T-cell (primary cell): ENCODE measurements around the gene CEBPB. TPM values are rescaled to one million over a fixed set of nuclear protein-coding genes. Genes with fewer than 3 reads are reported as not detected.

Experiments used
- ATAC-seq, 4 experiments: fragments of 200-7000 bp in 3 of 4; fragments of 150-1000 bp in 1 of 4; cut with Tn5 transposase; replicated peaks in 1 of 4; 1 replicate in 3 of 4; 2 replicates in 1 of 4; pipeline ENCODE4 v1.10.0; 2021; ENCODE audit warnings: moderate library complexity in 3 of 4, mild to moderate bottlenecking in 2 of 4, moderate number of reproducible peaks in 1 of 4
- CTCF ChIA-PET, 2 donors: fragments of 300-600 bp; sonication (Branson Sonifier 250); formaldehyde crosslinking; loops; one replicate each; lab custom pipeline; 2022; ENCODE audit warnings: antibody characterized with exemption in 2 of 2; lab: Charles Lee
- POLR2A ChIA-PET, 2 donors: fragments of 300-600 bp; sonication (Branson Sonifier 250); formaldehyde crosslinking; loops; one replicate each; lab custom pipeline; 2022; ENCODE audit warnings: antibody characterized with exemption in 2 of 2; lab: Charles Lee
- DNase-seq, 35 experiments: peaks; one replicate each; pipeline versions ENCODE4 v3.0.0 to v3.0.0-alpha.2; 2013 to 2023
- H3K27ac ChIP-seq: one replicate; pipeline ENCODE4 v1.5.1; 2013; ENCODE audit warnings: low read length
- H3K27me3 ChIP-seq, 2 experiments: replicated peaks in 1 of 2; 1 replicate in 1 of 2; 2 replicates in 1 of 2; pipeline versions ENCODE4 v1.6.1 to v1.7.0; 2013; ENCODE audit warnings: low read length in 1 of 2, mixed read lengths in 1 of 2; ENCODE audit not compliant: control insufficient read depth in 2 of 2, insufficient read depth in 2 of 2; ENCODE audit errors: extremely low read depth in 1 of 2
- H3K36me3 ChIP-seq, 2 donors: 1 replicate in 1 of 2; 2 replicates in 1 of 2; pipeline versions ENCODE4 v1.6.1 to v1.7.0; 2013; ENCODE audit warnings: low read length in 1 of 2; ENCODE audit not compliant: control insufficient read depth in 2 of 2, insufficient read depth in 1 of 2; ENCODE audit errors: extremely low read depth in 1 of 2
- H3K4me1 ChIP-seq, 2 experiments: 1 replicate in 1 of 2; 2 replicates in 1 of 2; pipeline versions ENCODE4 v1.6.1 to v1.7.0; 2013; ENCODE audit warnings: low read length in 2 of 2, mixed read lengths in 1 of 2; ENCODE audit not compliant: insufficient read depth in 2 of 2, control insufficient read depth in 1 of 2; ENCODE audit errors: extremely low read depth in 1 of 2
- H3K4me3 ChIP-seq, 2 donors: 1 replicate in 1 of 2; 2 replicates in 1 of 2; pipeline versions ENCODE4 v1.5.1 to v1.7.0; 2013; ENCODE audit warnings: mild to moderate bottlenecking in 2 of 2, low read length in 1 of 2, moderate library complexity in 1 of 2; ENCODE audit not compliant: control insufficient read depth in 1 of 2; ENCODE audit errors: extremely low read depth in 1 of 2
- H3K9me3 ChIP-seq: 2 replicates; pipeline ENCODE4 v1.7.0; 2013
- H3K27ac Mint-ChIP-seq, 2 donors: one replicate each; pipeline ENCODE4 v1.8.0; 2020 to 2021; ENCODE audit warnings: mild to moderate bottlenecking in 2 of 2, mixed read lengths in 2 of 2
- H3K27me3 Mint-ChIP-seq, 2 donors: one replicate each; pipeline ENCODE4 v1.8.0; 2021 to 2022; ENCODE audit warnings: mixed read lengths in 2 of 2
- H3K36me3 Mint-ChIP-seq: one replicate; pipeline ENCODE4 v1.8.0; 2021; ENCODE audit warnings: mixed read lengths
- H3K4me1 Mint-ChIP-seq, 3 donors: one replicate each; pipeline ENCODE4 v1.8.0; 2020 to 2022; ENCODE audit warnings: mixed read lengths in 3 of 3, mild to moderate bottlenecking in 1 of 3
- H3K4me3 Mint-ChIP-seq, 3 donors: one replicate each; pipeline ENCODE4 v1.8.0; 2020 to 2022; ENCODE audit warnings: mild to moderate bottlenecking in 3 of 3, mixed read lengths in 3 of 3, moderate library complexity in 3 of 3
- H3K9me3 Mint-ChIP-seq, 3 donors: one replicate each; pipeline ENCODE4 v1.8.0; 2020 to 2022; ENCODE audit warnings: mixed read lengths in 3 of 3
- WGBS: methylation state at CpG from one replicate; pipeline ENCODE4 v1.1.5; 2013; ENCODE audit warnings: missing lambda C conversion rate; ENCODE audit not compliant: insufficient coverage; 5-methylcytosine and 5-hydroxymethylcytosine counted together
- total RNA-seq, 35 experiments: library from RNA in 6 of 35; stranded (reverse) in 6 of 35; fragments of 120-200 nt in 1 of 35; gene quantifications; one replicate each; pipeline versions ENCODE4 v1.2.1 to v1.2.4 and lab custom pipeline; 2013 to 2026

The CEBPB gene
- total RNA-seq, 5 donors from 2014 or later (not counting 1 experiment from before 2014, with no cell fraction given), result 25.8 to 53.8 (median 48.0) TPM

DNA sequence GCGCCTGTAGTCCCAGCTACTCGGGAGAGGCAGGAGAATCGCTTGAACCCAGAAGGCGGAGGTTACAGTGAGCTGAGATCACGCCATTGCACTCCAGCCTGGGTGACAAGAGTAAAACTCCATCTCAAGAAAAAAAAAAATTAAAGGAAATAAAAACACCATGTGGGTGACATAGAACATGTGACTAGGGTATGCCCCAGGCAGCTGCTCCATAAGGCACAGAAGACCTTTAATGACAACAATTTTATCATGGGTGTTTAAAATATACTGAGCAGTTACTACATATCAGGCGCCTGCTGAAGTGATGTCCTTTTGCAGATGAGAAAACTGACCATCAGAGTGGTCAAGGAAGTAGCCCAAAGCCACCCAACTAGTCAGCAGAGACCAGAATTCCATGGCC, 45.1 kb upstream of the CEBPB start:
- Mint-ChIP-seq H3K27ac (peak overlapping the region; percentile 97 to 98), H3K27me3 (no peaks in the 10 kb centered on the region), H3K4me1 (peaks cover 47 to 62% (median 53%) of the 10 kb centered on the region in 3 donors), H3K36me3 (peaks cover 24% of the 10 kb centered on the region), H3K9me3 (no peaks in the 10 kb centered on the region), H3K4me3 (peak overlapping the region in 2 of 3 donors; percentile 4 to 83)
- 100% methylated on average over 1 of the region's 6 CpGs for WGBS
- ChIA-PET CTCF (interaction anchor here in 1 of 2 donors (1.3 kb wide), 1 partner anchor 24 kb away, joined by 3 read pairs; no protein-coding TSS in a partner anchor), POLR2A (interaction anchor here in 1 of 2 donors (0.7 kb wide), 1 partner anchor 23 kb away, joined by 3 read pairs; no protein-coding TSS in a partner anchor)
- H3K27ac ChIP-seq, result no peak overlapping the region
- H3K4me3 ChIP-seq, result no peak overlapping the region
- no peaks in the 10 kb centered on the region for H3K9me3 ChIP-seq
- peaks cover 11 to 44% of the 10 kb centered on the region in 2 donors for H3K36me3 ChIP-seq
- DNase-seq, result no peak
- no peak for ATAC-seq
- H3K4me1 ChIP-seq, result peaks cover 19 to 48% of the 10 kb centered on the region in 2 experiments
- H3K27me3 ChIP-seq, result no peaks in the 10 kb centered on the region

DNA sequence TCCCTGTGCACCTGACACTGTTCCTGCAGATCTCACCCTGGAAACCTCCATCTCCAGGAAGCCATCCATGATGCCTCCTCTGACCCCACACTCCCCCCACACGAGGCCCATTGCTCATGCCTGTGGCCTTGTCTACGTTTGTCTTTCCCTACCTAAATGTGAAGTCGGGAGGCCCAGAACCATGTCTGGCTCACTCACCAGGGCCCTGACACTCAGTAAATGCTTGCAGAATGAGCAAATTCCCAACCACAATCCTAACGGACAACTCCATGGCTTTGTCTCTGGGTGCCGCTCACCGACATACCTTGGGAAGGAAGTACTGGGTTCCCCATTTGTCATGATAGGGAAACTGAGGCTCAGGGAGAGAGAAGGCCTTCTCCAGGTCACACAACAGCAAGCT, 44.4 kb upstream of the CEBPB start:
- H3K27ac ChIP-seq, result peak overlapping the region; percentile 94
- no peaks in the 10 kb centered on the region for H3K9me3 ChIP-seq
- no peaks in the 10 kb centered on the region for H3K9me3 Mint-ChIP-seq
- peak overlapping the region; percentile 38 to 52 for H3K4me3 ChIP-seq
- H3K27me3 ChIP-seq, result no peaks in the 10 kb centered on the region
- peaks cover 50 to 67% (median 58%) of the 10 kb centered on the region in 3 donors for H3K4me1 Mint-ChIP-seq
- DNase-seq, result no peak
- H3K27me3 Mint-ChIP-seq, result no peaks in the 10 kb centered on the region
- 93% methylated on average over 5 of the region's 6 CpGs for WGBS
- H3K4me3 Mint-ChIP-seq, result peak overlapping the region; percentile 70 to 83 (median 77)
- peak overlapping the region; percentile 97 to 98 for H3K27ac Mint-ChIP-seq
- peaks cover 11 to 38% of the 10 kb centered on the region in 2 donors for H3K36me3 ChIP-seq
- peaks cover 22% of the 10 kb centered on the region for H3K36me3 Mint-ChIP-seq
- ChIA-PET POLR2A (no interaction called here), CTCF (no interaction called here)
- ATAC-seq, result no peak
- H3K4me1 ChIP-seq, result peaks cover 19 to 54% of the 10 kb centered on the region in 2 experiments

DNA sequence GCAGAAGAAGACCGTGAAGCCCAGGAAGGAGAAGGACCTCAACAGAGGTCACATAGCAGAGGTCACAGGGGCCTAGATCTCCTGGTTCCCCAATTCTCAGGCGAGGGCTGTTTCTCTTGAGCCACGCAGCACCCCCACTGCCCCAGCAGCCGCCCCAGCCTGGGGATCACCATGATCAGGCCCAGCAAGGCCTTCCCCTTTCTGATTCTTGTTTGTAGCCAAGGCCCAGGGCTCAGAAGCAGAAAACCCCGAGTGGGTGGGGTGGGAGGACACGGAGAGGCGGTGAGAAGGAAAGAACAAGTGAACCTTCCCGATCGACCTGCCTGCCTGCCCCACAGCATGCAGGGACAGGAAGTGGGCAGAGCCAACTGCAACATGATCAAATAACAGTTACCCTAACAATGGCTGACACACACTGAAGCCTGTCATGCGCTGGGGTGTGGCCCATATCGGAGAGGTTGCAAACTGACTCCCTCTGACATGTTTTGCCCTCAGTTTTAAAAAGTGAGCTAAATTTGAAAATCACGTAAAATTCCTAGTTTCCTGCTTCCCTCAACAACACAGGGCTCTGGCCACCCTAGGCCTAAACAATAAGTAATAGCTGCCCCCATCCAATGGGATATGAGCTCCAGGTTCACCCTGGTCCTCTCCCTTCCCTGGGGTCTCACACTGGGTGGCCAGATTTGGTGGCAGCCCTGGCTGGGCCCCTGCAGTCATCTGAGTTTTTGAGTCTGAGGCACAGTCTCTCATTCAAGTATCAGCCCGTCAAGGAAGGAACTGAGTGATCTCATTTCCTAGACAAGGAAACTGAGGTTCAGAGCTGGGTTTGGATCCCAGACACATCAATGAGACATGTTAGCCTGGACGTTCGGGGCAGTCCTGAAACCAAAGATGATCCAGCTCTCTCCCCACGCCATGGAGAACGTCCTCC, 43.6 kb upstream of the CEBPB start:
- CTCF ChIA-PET, result interaction anchor here (0.7 to 1.3 kb wide), 8 partner anchors 15 to 215 kb away, joined by 3 to 4 read pairs (median 3); no protein-coding TSS in a partner anchor
- no peaks in the 10 kb centered on the region for H3K9me3 Mint-ChIP-seq
- POLR2A ChIA-PET, result interaction anchor here (0.5 to 0.9 kb wide), 2 partner anchors 31 to 785 kb away, joined by 3 read pairs; no protein-coding TSS in a partner anchor

DNA sequence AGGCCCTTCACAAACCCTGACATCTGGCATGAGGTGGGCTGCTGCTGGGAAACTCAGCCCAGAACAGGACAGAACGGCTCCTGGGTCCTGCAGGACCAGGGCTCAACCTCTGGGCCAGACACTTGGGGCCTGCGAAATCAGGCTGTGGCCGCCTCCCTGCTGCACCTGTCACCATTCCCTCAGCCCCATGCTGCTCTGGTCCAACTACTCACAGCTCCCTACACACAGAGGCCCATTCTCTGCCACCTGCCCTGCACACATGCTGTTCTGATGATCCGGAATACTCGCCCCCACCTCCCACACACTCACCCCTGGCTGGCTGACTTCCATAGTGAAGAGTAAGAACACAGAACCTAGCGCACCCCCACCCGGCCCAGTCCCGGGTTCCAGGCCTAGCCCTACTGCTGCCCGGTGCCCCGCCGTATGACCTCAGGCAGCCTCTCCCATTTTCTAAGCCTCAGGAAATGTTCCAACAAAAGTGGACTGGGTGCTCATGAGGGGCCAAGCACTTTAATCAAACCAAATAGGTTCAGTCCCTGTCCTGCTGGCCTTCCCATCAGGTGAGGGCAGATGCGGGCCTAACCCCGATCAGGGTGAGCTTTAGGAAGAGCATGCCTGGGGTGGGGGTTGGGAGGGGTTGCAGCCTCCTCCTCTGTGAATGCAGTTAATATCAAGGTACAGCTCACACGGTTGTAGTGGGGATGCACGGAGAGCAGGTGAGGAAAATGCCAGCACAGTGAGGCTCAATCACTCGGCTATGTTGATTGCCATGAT, 41.0 kb upstream of the CEBPB start:
- Histone ChIP-seq H3K27ac (peak overlapping the region; percentile 23), H3K9me3 (no peaks in the 10 kb centered on the region), H3K27me3 (no peaks in the 10 kb centered on the region), H3K4me3 (no peak overlapping the region), H3K4me1 (peaks cover 37 to 84% of the 10 kb centered on the region in 2 experiments), H3K36me3 (peaks cover 6 to 15% of the 10 kb centered on the region in 2 donors)
- ChIA-PET CTCF (interaction anchor here in 1 of 2 donors (1.2 kb wide), 1 partner anchor 44 kb away, joined by 3 read pairs; no protein-coding TSS in a partner anchor), POLR2A (no interaction called here)
- peak overlapping the region in 1 of 3 donors; percentile 2 for H3K4me3 Mint-ChIP-seq
- H3K4me1 Mint-ChIP-seq, result peaks cover 69 to 82% (median 73%) of the 10 kb centered on the region in 3 donors
- H3K27ac Mint-ChIP-seq, result peak overlapping the region; percentile 97 to 98
- peaks cover 8% of the 10 kb centered on the region for H3K36me3 Mint-ChIP-seq
- WGBS, result over 99% methylated on average over 9 of the region's 16 CpGs
- ATAC-seq, result no peak
- H3K9me3 Mint-ChIP-seq, result no peaks in the 10 kb centered on the region
- H3K27me3 Mint-ChIP-seq, result no peaks in the 10 kb centered on the region
- no peak for DNase-seq

More for the DNA sequence above, 43.6 kb upstream of the CEBPB start:
- Histone ChIP-seq H3K36me3 (peaks cover 11 to 30% of the 10 kb centered on the region in 2 donors), H3K27ac (peak overlapping the region; percentile 94), H3K9me3 (no peaks in the 10 kb centered on the region), H3K4me1 (peaks cover 22 to 62% of the 10 kb centered on the region in 2 experiments), H3K27me3 (no peaks in the 10 kb centered on the region), H3K4me3 (peak overlapping the region; percentile 38 to 52)
- peak; percentile 61 to 91 (median 81) for DNase-seq
- peak; percentile 99 to 100 (median 100) for ATAC-seq
- H3K27me3 Mint-ChIP-seq, result no peaks in the 10 kb centered on the region
- peaks cover 58 to 71% (median 64%) of the 10 kb centered on the region in 3 donors for H3K4me1 Mint-ChIP-seq
- H3K27ac Mint-ChIP-seq, result peak overlapping the region; percentile 97 to 98
- 17% methylated on average over 14 of the region's 17 CpGs for WGBS
- H3K4me3 Mint-ChIP-seq, result peak overlapping the region; percentile 70 to 83 (median 77)
- peaks cover 20% of the 10 kb centered on the region for H3K36me3 Mint-ChIP-seq

DNA sequence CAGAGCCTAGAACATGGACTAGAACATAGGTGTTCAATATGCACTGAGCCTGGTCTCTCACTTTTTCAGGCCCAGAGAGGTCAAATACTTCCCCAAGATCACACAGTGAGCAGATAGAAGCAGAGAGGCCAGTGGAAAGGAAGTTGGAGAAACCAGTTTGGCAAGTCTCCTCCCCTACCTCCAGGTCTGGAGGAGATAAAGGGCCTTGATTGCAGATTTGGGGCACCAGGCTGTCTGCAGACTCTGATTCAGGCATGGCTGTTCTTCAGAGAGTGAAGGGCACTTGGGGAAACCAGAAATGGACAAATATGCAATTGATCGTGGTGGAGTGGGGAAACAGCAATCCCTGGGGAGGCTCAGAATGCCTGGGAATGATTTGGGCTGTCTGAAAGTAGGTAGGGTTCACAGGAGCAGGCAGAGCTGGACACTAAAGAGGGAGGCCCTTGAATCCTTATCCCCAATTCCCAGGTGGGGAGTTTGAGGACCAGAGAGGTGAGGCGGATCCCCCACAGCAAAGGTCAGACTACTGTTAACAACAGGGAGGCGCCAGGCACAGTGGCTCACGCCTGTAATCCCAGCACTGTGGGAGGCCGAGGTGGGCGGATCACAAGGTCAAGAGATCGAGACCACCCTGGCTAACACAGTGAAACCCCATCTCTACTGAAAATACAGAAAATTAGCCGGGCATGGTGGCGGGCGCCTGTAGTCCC, 39.4 kb upstream of the CEBPB start:
- H3K27ac Mint-ChIP-seq, result peak overlapping the region; percentile 87 to 89
- DNase-seq (no peak), ATAC-seq (no peak)
- Histone ChIP-seq H3K36me3 (peaks cover 6 to 15% of the 10 kb centered on the region in 2 donors), H3K27ac (peak overlapping the region; percentile 30), H3K9me3 (no peaks in the 10 kb centered on the region), H3K4me1 (peaks cover 31 to 78% of the 10 kb centered on the region in 2 experiments), H3K4me3 (no peak overlapping the region), H3K27me3 (no peaks in the 10 kb centered on the region)
- H3K4me3 Mint-ChIP-seq, result peak overlapping the region; percentile 85 to 89 (median 87)
- no peaks in the 10 kb centered on the region for H3K27me3 Mint-ChIP-seq
- no peaks in the 10 kb centered on the region for H3K9me3 Mint-ChIP-seq
- CTCF ChIA-PET, result interaction anchor here in 1 of 2 donors (1.2 kb wide), 1 partner anchor 45 kb away, joined by 3 read pairs; no protein-coding TSS in a partner anchor
- H3K36me3 Mint-ChIP-seq, result peaks cover 8% of the 10 kb centered on the region
- POLR2A ChIA-PET, result interaction anchor here in 1 of 2 donors (0.6 kb wide), 1 partner anchor 495 kb away, joined by 4 read pairs; no protein-coding TSS in a partner anchor
- 100% methylated on average over 1 of the region's 10 CpGs for WGBS
- H3K4me1 Mint-ChIP-seq, result peaks cover 64 to 76% (median 67%) of the 10 kb centered on the region in 3 donors
